BJ (cell line): ENCODE measurements around the gene SLC48A1. TPM values are rescaled to one million over a fixed set of nuclear protein-coding genes. Genes with fewer than 3 reads are reported as not detected.

Experiments used
- CTCF ChIA-PET: fragments of 350-600 bp; formaldehyde crosslinking; extraction: SDS; loops from one replicate; lab custom pipeline; 2021; ENCODE audit warnings: antibody characterized with exemption, inconsistent platforms; lab: Yijun Ruan, JAX
- POLR2A ChIA-PET: fragments of 300-600 bp; sonication (Branson Sonifier 250); formaldehyde crosslinking; extraction: SDS; loops from one replicate; lab custom pipeline; 2021; ENCODE audit warnings: antibody characterized with exemption; lab: Charles Lee
- DNase-seq: peaks from one replicate; pipeline ENCODE4 v3.0.0-alpha.2; 2011; ENCODE audit warnings: low read depth
- H3K27me3 ChIP-seq: 2 replicates; pipeline ENCODE4 v1.6.0; 2011; ENCODE audit warnings: low read length; ENCODE audit not compliant: control insufficient read depth, insufficient read depth
- H3K36me3 ChIP-seq: 2 replicates; pipeline ENCODE4 v1.5.1; 2011; ENCODE audit warnings: low read length; ENCODE audit not compliant: control insufficient read depth, insufficient read depth
- H3K4me3 ChIP-seq: 2 replicates; pipeline ENCODE4 v1.5.1; 2011; ENCODE audit warnings: low read depth, mild to moderate bottlenecking, control low read depth, low read length
- CTCF ChIP-seq: IDR thresholded peaks from 2 replicates; pipeline ENCODE4 v1.5.1; 2011; ENCODE audit warnings: low read depth, mild to moderate bottlenecking, control low read depth, inconsistent platforms, low read length, moderate library complexity; ENCODE audit not compliant: insufficient read depth
- polyA plus RNA-seq: library from polyadenylated mRNA; depleted of rRNA; stranded (reverse); fragments of >200 nt; gene quantifications from 2 replicates; pipeline ENCODE4 v1.2.3, GENCODE V29; 2011

Gene SLC48A1
- polyA plus RNA-seq, 1 experiment: 16.6 TPM

- no peak for TF ChIP-seq CTCF
- Histone ChIP-seq H3K4me3 (no peak overlapping the region), H3K27me3 (peaks cover 7% of the 10 kb centered on the region), H3K36me3 (no peaks in the 10 kb centered on the region)
- CTCF ChIA-PET: interaction anchor here (0.9 to 17.6 kb wide), 4 partner anchors 12 to 89 kb away, joined by 4 to 454 read pairs (median 126); partner anchors contain the start of gene SLC48A1
- no peak for DNase-seq
- POLR2A ChIA-PET: no interaction called here
Observed at GRCh38 chr12:47746073-47746472, 27.0 kb upstream of the SLC48A1 start.

- H3K27me3 ChIP-seq: peaks cover 7% of the 10 kb centered on the region
- DNase-seq: no peak
- no peak overlapping the region for H3K4me3 ChIP-seq
- POLR2A ChIA-PET: no interaction called here
- H3K36me3 ChIP-seq: no peaks in the 10 kb centered on the region
- no peak for TF ChIP-seq CTCF
- CTCF ChIA-PET: interaction anchor here (0.9 to 17.6 kb wide), 3 partner anchors 11 to 29 kb away, joined by 4 to 454 read pairs (median 4); partner anchors contain the start of gene SLC48A1
Observed at GRCh38 chr12:47746523-47746922, 26.5 kb upstream of the SLC48A1 start.

- POLR2A ChIA-PET: no interaction called here
- H3K4me3 ChIP-seq: no peak overlapping the region
Observed at GRCh38 chr12:47747126-47747525, 25.9 kb upstream of the SLC48A1 start.

GRCh38 chr12:47747596-47748506, 25.2 kb upstream of the SLC48A1 start:
- TF ChIP-seq CTCF: no peak
- peaks cover 7% of the 10 kb centered on the region for H3K27me3 ChIP-seq
- no peaks in the 10 kb centered on the region for H3K36me3 ChIP-seq
- H3K4me3 ChIP-seq: no peak overlapping the region
- ChIA-PET POLR2A (no interaction called here), CTCF (interaction anchor here (1.2 to 17.6 kb wide), 3 partner anchors 10 to 26 kb away, joined by 3 to 454 read pairs (median 4); partner anchors contain the start of gene SLC48A1)
- DNase-seq: no peak

More at GRCh38 chr12:47747126-47747525, 25.9 kb upstream of the SLC48A1 start:
- no peak for TF ChIP-seq CTCF
- CTCF ChIA-PET: interaction anchor here (1.2 to 17.6 kb wide), 2 partner anchors 11 to 27 kb away, joined by 4 to 454 read pairs; partner anchors contain the start of gene SLC48A1
- DNase-seq: no peak
- peaks cover 7% of the 10 kb centered on the region for H3K27me3 ChIP-seq
- no peaks in the 10 kb centered on the region for H3K36me3 ChIP-seq

GRCh38 chr12:47748507-47748828, 24.6 kb upstream of the SLC48A1 start:
- H3K4me3 ChIP-seq: no peak overlapping the region
- no peak for DNase-seq
- CTCF ChIA-PET: interaction anchor here (1.3 to 17.6 kb wide), 2 partner anchors 11 to 25 kb away, joined by 3 to 454 read pairs; partner anchors contain the start of gene SLC48A1
- POLR2A ChIA-PET: no interaction called here
- peaks cover 6% of the 10 kb centered on the region for H3K27me3 ChIP-seq
- no peaks in the 10 kb centered on the region for H3K36me3 ChIP-seq
- TF ChIP-seq CTCF: no peak
